KOPT-K1 (cell line): Measurements from ENCODE around the gene SNAPIN.
"Not testable (repeated sequence)": the region's sequence is repeated elsewhere in the genome, so short reads cannot be mapped to it uniquely, and the experiment has no call there.

Source experiments
- H3K27ac ChIP-seq: fragments of 200-600 bp; sonication (generic); 2 replicates; pipeline ENCODE4 v1.5.1; 2016; ENCODE audit warnings: antibody characterized with exemption, mild to moderate bottlenecking, low read depth, low read length; ENCODE audit not compliant: poor library complexity, severe bottlenecking
- H3K36me3 ChIP-seq: fragments of 200-600 bp; sonication (generic); 2 replicates; pipeline ENCODE4 v1.5.1; 2017; ENCODE audit warnings: antibody characterized with exemption, mild to moderate bottlenecking, low read length, moderate library complexity; ENCODE audit not compliant: insufficient read depth
- H3K9me3 ChIP-seq: fragments of 200-600 bp; sonication (generic); 2 replicates; pipeline ENCODE4 v1.5.1; 2017; ENCODE audit warnings: antibody characterized with exemption, low read length, mild to moderate bottlenecking; ENCODE audit not compliant: insufficient read depth, poor library complexity, severe bottlenecking

Gene SNAPIN

GRCh38 chr1:153671628-153672353, 13.3 kb downstream of the SNAPIN start:
- H3K9me3 ChIP-seq, result not testable (repeated sequence)
- Histone ChIP-seq H3K27ac (peak overlapping the region; percentile 62), H3K36me3 (peaks cover 33% of the 10 kb centered on the region)

- H3K9me3 ChIP-seq, result no peaks in the 10 kb centered on the region
- no peak overlapping the region for H3K27ac ChIP-seq
- peaks cover 15% of the 10 kb centered on the region for H3K36me3 ChIP-seq
Observed at GRCh38 chr1:153673511-153673910, 15.0 kb downstream of the SNAPIN start.

DNA sequence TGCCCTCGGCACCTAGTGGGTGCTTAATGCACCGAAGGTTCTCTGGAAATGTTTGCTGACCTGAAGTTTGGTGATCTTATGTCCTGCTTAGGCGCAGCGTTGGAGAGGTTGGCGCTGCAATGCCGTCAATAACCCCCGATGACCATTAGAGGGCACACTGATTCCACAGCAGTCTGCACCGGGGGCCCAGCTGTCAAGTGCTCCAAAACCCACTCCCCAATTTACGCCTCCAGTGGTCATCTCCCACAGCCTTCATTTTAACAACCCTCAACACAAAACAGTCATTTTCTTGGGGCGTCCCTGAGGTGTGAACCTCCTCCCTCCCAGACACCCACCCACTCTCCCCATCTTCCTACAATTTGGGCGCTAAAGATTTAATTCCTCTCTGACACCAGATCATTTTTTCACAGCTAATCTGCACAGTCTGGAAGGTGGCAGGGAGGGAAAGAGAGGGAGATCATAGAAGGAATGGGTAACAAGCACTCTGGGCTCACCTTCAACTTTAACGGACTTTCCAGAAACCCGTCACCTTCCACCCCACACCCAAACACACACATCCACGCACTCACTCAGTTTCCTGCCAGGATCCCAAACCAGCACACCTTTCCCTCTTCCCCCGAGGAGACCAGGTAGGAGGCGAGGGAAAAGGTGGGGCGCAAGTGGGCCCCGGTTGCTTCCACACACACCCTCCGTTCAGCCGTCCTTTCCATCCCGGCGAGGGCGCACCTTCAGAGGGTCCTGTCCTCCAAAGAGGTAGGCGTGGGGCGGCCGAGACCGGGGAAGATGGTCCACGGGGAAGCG, 19.4 kb downstream of the SNAPIN start:
- Histone ChIP-seq H3K36me3 (no peaks in the 10 kb centered on the region), H3K9me3 (no peaks in the 10 kb centered on the region), H3K27ac (no peak overlapping the region)

- Histone ChIP-seq H3K36me3 (no peaks in the 10 kb centered on the region), H3K27ac (no peak within 1 kb of the TSS), H3K9me3 (no peaks in the 10 kb centered on the region)
Observed at GRCh38 chr1:153678519-153679336, 20.2 kb downstream of the SNAPIN start, which contains the start of gene NPR1. Gene NPR1 (plus strand): TSS chr1:153678688. CDS start chr1:153679109, 421 bp downstream.

DNA sequence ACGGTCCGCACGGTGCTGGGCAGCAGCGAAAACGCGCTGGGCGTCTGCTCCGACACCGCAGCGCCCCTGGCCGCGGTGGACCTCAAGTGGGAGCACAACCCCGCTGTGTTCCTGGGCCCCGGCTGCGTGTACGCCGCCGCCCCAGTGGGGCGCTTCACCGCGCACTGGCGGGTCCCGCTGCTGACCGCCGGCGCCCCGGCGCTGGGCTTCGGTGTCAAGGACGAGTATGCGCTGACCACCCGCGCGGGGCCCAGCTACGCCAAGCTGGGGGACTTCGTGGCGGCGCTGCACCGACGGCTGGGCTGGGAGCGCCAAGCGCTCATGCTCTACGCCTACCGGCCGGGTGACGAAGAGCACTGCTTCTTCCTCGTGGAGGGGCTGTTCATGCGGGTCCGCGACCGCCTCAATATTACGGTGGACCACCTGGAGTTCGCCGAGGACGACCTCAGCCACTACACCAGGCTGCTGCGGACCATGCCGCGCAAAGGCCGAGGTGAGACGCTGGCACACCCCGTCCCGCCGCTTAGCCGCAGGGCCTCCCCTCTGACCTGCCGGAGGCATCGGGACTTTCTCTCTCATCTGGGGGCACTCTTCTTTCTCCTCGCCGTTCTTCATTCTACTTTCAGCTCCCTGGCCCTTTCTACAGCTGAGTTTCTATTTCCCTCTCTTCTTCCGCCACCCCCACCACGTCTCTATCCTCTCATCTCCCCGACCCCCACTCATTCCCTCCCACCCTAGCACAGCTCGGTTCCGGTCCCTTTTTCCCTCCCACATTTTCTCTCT, 21.0 kb downstream of the SNAPIN start:
- no peaks in the 10 kb centered on the region for H3K36me3 ChIP-seq
- no peaks in the 10 kb centered on the region for H3K9me3 ChIP-seq
- no peak overlapping the region for H3K27ac ChIP-seq

DNA sequence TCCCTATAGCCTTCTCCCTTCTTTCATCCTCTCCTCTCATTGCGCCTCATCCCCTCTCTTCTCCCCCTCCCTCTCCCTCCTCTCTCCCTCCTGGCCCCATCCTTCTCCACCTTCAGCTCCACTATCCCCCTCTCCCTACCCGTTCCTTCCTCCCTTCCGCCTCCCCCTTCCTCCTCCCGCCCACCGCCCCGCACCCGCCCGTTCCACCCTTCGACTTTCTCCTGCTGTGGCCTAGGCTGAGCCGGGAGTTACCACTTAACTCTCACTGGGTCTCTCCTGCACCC, 21.6 kb downstream of the SNAPIN start:
- no peak overlapping the region for H3K27ac ChIP-seq
- H3K9me3 ChIP-seq, result no peaks in the 10 kb centered on the region
- H3K36me3 ChIP-seq, result no peaks in the 10 kb centered on the region

GRCh38 chr1:153682730-153683129, 24.2 kb downstream of the SNAPIN start:
- Histone ChIP-seq H3K27ac (no peak overlapping the region), H3K36me3 (no peaks in the 10 kb centered on the region), H3K9me3 (no peaks in the 10 kb centered on the region)

DNA sequence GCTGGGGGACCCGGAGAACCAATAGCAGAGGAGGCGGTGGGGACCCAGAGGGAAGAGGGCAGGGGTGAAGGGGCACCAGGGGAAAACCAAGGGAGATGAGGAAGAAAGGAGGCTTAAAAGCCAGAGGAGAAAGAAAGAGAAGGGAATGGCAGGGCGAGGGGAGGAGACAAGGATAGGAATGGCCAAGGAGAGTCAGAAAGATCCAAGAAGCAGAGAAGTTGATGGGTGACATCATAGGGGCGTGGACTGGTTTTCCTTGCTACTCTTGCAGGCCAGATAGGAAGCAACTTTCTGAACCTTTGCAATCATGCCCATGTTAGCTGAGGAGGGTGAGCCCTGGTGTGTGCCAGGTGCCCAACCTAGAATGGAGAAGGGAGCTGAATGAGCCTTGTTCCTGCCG, 25.4 kb downstream of the SNAPIN start:
- no peaks in the 10 kb centered on the region for H3K36me3 ChIP-seq
- H3K27ac ChIP-seq, result no peak overlapping the region
- no peaks in the 10 kb centered on the region for H3K9me3 ChIP-seq

GRCh38 chr1:153684892-153685291, 26.4 kb downstream of the SNAPIN start:
- Histone ChIP-seq H3K9me3 (no peaks in the 10 kb centered on the region), H3K36me3 (no peaks in the 10 kb centered on the region), H3K27ac (no peak overlapping the region)

GRCh38 chr1:153685544-153686340, 27.2 kb downstream of the SNAPIN start:
- Histone ChIP-seq H3K27ac (no peak overlapping the region), H3K36me3 (no peaks in the 10 kb centered on the region), H3K9me3 (no peaks in the 10 kb centered on the region)

- no peak overlapping the region for H3K27ac ChIP-seq
- no peaks in the 10 kb centered on the region for H3K36me3 ChIP-seq
- H3K9me3 ChIP-seq, result no peaks in the 10 kb centered on the region
Observed at GRCh38 chr1:153687346-153688125, 29.0 kb downstream of the SNAPIN start.

GRCh38 chr1:153688276-153688675, 29.8 kb downstream of the SNAPIN start:
- no peak overlapping the region for H3K27ac ChIP-seq
- H3K9me3 ChIP-seq, result no peaks in the 10 kb centered on the region
- no peaks in the 10 kb centered on the region for H3K36me3 ChIP-seq

- H3K36me3 ChIP-seq, result no peaks in the 10 kb centered on the region
- no peaks in the 10 kb centered on the region for H3K9me3 ChIP-seq
- no peak overlapping the region for H3K27ac ChIP-seq
Observed at GRCh38 chr1:153688736-153689328, 30.3 kb downstream of the SNAPIN start.
